GM23338 (cell line): Measurements from ENCODE around the gene HORMAD2. TPM values are rescaled to one million over a fixed set of nuclear protein-coding genes. Genes with fewer than 3 reads are reported as not detected.

Experiments
- ATAC-seq: fragments of 200-7000 bp; cut with Tn5 transposase; 3 replicates; pipeline ENCODE4 v1.9.1; 2020
- DNase-seq: peaks from one replicate; pipeline ENCODE4 v3.0.0-alpha.2; 2015; ENCODE audit warnings: low spot score
- H2AFZ ChIP-seq: fragments of 200-600 bp; sonication (generic); 2 replicates; pipeline ENCODE4 v1.8.0; 2016; ENCODE audit warnings: antibody characterized with exemption, mild to moderate bottlenecking, moderate library complexity
- H3F3A ChIP-seq: fragments of 200-600 bp; sonication (generic); replicated peaks from 2 replicates; pipeline ENCODE4 v1.8.0; 2017; ENCODE audit warnings: antibody characterized with exemption, mixed run types, low read depth
- H3K27ac ChIP-seq: fragments of 200-600 bp; sonication (generic); 2 replicates; pipeline ENCODE4 v1.6.1; 2016; ENCODE audit warnings: low read depth
- H3K27me3 ChIP-seq: fragments of 200-600 bp; sonication (generic); 2 replicates; pipeline ENCODE4 v1.8.0; 2016; ENCODE audit warnings: mild to moderate bottlenecking, mixed run types, moderate library complexity; ENCODE audit not compliant: insufficient read depth
- H3K36me3 ChIP-seq: fragments of 200-600 bp; sonication (generic); 2 replicates; pipeline ENCODE4 v1.8.0; 2016; ENCODE audit warnings: mild to moderate bottlenecking; ENCODE audit not compliant: insufficient read depth
- H3K4me1 ChIP-seq: fragments of 200-600 bp; sonication (generic); 2 replicates; pipeline ENCODE4 v1.8.0; 2016; ENCODE audit warnings: mild to moderate bottlenecking, moderate library complexity; ENCODE audit not compliant: insufficient read depth
- H3K4me2 ChIP-seq: fragments of 200-600 bp; sonication (generic); 2 replicates; pipeline ENCODE4 v1.7.1; 2017; ENCODE audit warnings: mixed run types
- H3K4me3 ChIP-seq: fragments of 200-600 bp; sonication (generic); 2 replicates; pipeline ENCODE4 v1.6.1; 2016; ENCODE audit warnings: mixed run types
- H3K79me2 ChIP-seq: fragments of 200-600 bp; sonication (generic); replicated peaks from 2 replicates; pipeline ENCODE4 v1.8.0; 2017; ENCODE audit warnings: mild to moderate bottlenecking; ENCODE audit not compliant: insufficient read depth
- H3K9me2 ChIP-seq: fragments of 200-600 bp; sonication (generic); 2 replicates; pipeline ENCODE4 v1.8.0; 2017; ENCODE audit not compliant: insufficient read depth
- H4K20me1 ChIP-seq: fragments of 200-600 bp; sonication (generic); replicated peaks from 2 replicates; pipeline ENCODE4 v1.8.0; 2017; ENCODE audit warnings: mild to moderate bottlenecking; ENCODE audit not compliant: insufficient read depth
- H3K27ac Mint-ChIP-seq: 2 replicates; pipeline ENCODE4 v1.8.0; 2020; ENCODE audit warnings: inconsistent platforms, mild to moderate bottlenecking, moderate library complexity, mixed read lengths
- H3K27me3 Mint-ChIP-seq: 3 replicates; pipeline ENCODE4 v1.8.0; 2022; ENCODE audit warnings: low read depth, mild to moderate bottlenecking, moderate library complexity, mixed read lengths, inconsistent platforms; ENCODE audit not compliant: insufficient read depth, poor library complexity
- H3K36me3 Mint-ChIP-seq: 3 replicates; pipeline ENCODE4 v1.8.0; 2021; ENCODE audit warnings: low read depth, mild to moderate bottlenecking, inconsistent platforms, moderate library complexity, mixed read lengths
- H3K4me1 Mint-ChIP-seq: 3 replicates; pipeline ENCODE4 v1.8.0; 2020; ENCODE audit warnings: mild to moderate bottlenecking, inconsistent platforms, mixed read lengths
- H3K4me3 Mint-ChIP-seq: 3 replicates; pipeline ENCODE4 v1.8.0; 2021; ENCODE audit warnings: moderate library complexity, mild to moderate bottlenecking, inconsistent platforms, mixed read lengths
- H3K9me3 Mint-ChIP-seq: 3 replicates; pipeline ENCODE4 v1.8.0; 2020; ENCODE audit warnings: moderate library complexity, mild to moderate bottlenecking, inconsistent platforms, mixed read lengths
- CREB1 ChIP-seq: fragments of 250-450 bp; sonication (Bioruptor Pico); IDR thresholded peaks from 2 replicates; pipeline ENCODE4 v1.5.0; 2020; ENCODE audit warnings: low read depth, mild to moderate bottlenecking, moderate library complexity
- EZH2 ChIP-seq: fragments of 200-600 bp; sonication (generic); IDR thresholded peaks from one replicate; pipeline ENCODE4 v1.8.0; 2017; ENCODE audit warnings: antibody characterized with exemption, mild to moderate bottlenecking, low read depth; ENCODE audit not compliant: unreplicated experiment
- EZH2phosphoT487 ChIP-seq: fragments of 200-600 bp; sonication (generic); IDR thresholded peaks from one replicate; pipeline ENCODE4 v1.8.1; 2018; ENCODE audit warnings: antibody characterized with exemption; ENCODE audit not compliant: unreplicated experiment
- JUNB ChIP-seq: IDR thresholded peaks from one replicate; pipeline ENCODE4 v1.6.1; 2016; ENCODE audit warnings: antibody characterized with exemption; ENCODE audit not compliant: unreplicated experiment
- NANOG ChIP-seq: IDR thresholded peaks from 2 replicates; pipeline ENCODE4 v1.6.1; 2016; ENCODE audit warnings: antibody characterized with exemption, borderline replicate concordance
- POLR2AphosphoS5 ChIP-seq: IDR thresholded peaks from 2 replicates; pipeline ENCODE4 v1.6.1; 2016; ENCODE audit warnings: antibody characterized with exemption, low read depth
- STAT1 ChIP-seq: IDR thresholded peaks from one replicate; pipeline ENCODE4 v1.6.1; 2016; ENCODE audit warnings: antibody characterized with exemption; ENCODE audit not compliant: unreplicated experiment
- ZNF114 ChIP-seq: fragments of 250-450 bp; sonication (Bioruptor Pico); IDR thresholded peaks from 2 replicates; pipeline ENCODE4 v1.5.0; 2020; ENCODE audit warnings: mild to moderate bottlenecking, moderate library complexity
- ZNF331 ChIP-seq: fragments of 250-450 bp; sonication (Bioruptor Pico); IDR thresholded peaks from 2 replicates; pipeline ENCODE4 v1.5.0; 2020; ENCODE audit warnings: low read depth, mild to moderate bottlenecking, moderate library complexity
- polyA plus RNA-seq: library from polyadenylated mRNA; unstranded; fragments of >200 nt; fragmentation: Nextera tagmentation; extraction: Ambion mirVana; gene quantifications from 2 replicates; pipeline ENCODE4 v1.2.1, GENCODE V29; 2016
- total RNA-seq: library from RNA; depleted of rRNA; stranded (reverse); fragments of >200 nt; shearing (Covaris generic); gene quantifications from 2 replicates; pipeline ENCODE4 v1.2.3, GENCODE V29; 2014
- TF ChIP-seq, protein P1 (sequence below): IDR thresholded peaks from one replicate; pipeline ENCODE4 v1.6.1; 2018; ENCODE audit warnings: antibody characterized with exemption; ENCODE audit not compliant: unreplicated experiment
- TF ChIP-seq, protein P2 (sequence below): IDR thresholded peaks from 2 replicates; pipeline ENCODE4 v1.6.1; 2016; ENCODE audit warnings: antibody characterized with exemption
- TF ChIP-seq, protein P3 (sequence below), 2 experiments: fragments of 200-600 bp in 1 of 2; sonication (generic) in 1 of 2; conservative IDR thresholded peaks; 2 replicates each; pipeline versions ENCODE4 v1.5.1 to v1.6.1; 2016 to 2017; ENCODE audit warnings: antibody characterized with exemption in 2 of 2, low read depth in 2 of 2, mild to moderate bottlenecking in 2 of 2, moderate library complexity in 1 of 2
- TF ChIP-seq, protein P4 (sequence below): fragments of 250-450 bp; sonication (Bioruptor Pico); IDR thresholded peaks from 2 replicates; pipeline ENCODE4 v1.5.0; 2020; ENCODE audit warnings: mild to moderate bottlenecking, moderate library complexity

HORMAD2 gene
- total and polyA plus RNA-seq, 2 experiments from 2014 or later = 0.40 TPM; not detected in 1

DNA sequence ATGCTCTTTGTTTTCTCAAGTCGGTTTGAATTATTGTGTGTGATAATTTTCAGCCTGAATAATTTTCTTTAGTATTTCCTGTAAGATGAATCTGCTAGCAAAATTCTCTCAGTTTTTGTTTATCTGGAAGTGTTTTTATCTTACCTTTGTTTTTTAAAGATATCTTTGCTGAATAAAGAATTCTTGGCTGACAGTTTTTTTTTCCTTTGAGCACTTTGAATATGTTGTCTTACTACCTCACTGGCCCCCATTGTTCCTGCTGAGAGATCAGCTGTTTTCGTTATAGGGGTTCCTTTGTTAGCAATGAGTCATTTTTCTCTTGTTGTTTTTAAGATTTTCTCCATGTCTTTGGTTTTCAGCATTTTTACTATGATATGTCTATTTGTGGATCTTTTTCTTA is 63.0 kb downstream of the HORMAD2 start:
- Histone ChIP-seq H3K27ac (no peak overlapping the region), H3K9me2 (no peaks in the 10 kb centered on the region), H3K4me3 (no peak overlapping the region), H2AFZ (no peak overlapping the region), H3K4me2 (no peak overlapping the region), H4K20me1 (no peaks in the 10 kb centered on the region), H3K4me1 (no peaks in the 10 kb centered on the region), H3F3A (no peaks in the 10 kb centered on the region), H3K27me3 (no peaks in the 10 kb centered on the region), H3K36me3 (no peaks in the 10 kb centered on the region), H3K79me2 (no peaks in the 10 kb centered on the region)
- no peak for ATAC-seq
- Mint-ChIP-seq H3K4me1 (no peaks in the 10 kb centered on the region), H3K27ac (no peak overlapping the region; the same call in 1 of the 2 replicates), H3K27me3 (peaks cover 2% of the 10 kb centered on the region), H3K4me3 (no peak overlapping the region), H3K36me3 (no peaks in the 10 kb centered on the region), H3K9me3 (peaks cover 9% of the 10 kb centered on the region; the same call in 2 of the 3 replicates)
- TF ChIP-seq ZNF114 (CRISPR knock-in tag) (no peak), STAT1 (no peak), POLR2AphosphoS5 (no peak), CREB1 (no peak), ZNF331 (CRISPR knock-in tag) (no peak), NANOG (no peak), EZH2phosphoT487 (no peak), JUNB (no peak), EZH2 (no peak)
- TF ChIP-seq, protein P1, sequence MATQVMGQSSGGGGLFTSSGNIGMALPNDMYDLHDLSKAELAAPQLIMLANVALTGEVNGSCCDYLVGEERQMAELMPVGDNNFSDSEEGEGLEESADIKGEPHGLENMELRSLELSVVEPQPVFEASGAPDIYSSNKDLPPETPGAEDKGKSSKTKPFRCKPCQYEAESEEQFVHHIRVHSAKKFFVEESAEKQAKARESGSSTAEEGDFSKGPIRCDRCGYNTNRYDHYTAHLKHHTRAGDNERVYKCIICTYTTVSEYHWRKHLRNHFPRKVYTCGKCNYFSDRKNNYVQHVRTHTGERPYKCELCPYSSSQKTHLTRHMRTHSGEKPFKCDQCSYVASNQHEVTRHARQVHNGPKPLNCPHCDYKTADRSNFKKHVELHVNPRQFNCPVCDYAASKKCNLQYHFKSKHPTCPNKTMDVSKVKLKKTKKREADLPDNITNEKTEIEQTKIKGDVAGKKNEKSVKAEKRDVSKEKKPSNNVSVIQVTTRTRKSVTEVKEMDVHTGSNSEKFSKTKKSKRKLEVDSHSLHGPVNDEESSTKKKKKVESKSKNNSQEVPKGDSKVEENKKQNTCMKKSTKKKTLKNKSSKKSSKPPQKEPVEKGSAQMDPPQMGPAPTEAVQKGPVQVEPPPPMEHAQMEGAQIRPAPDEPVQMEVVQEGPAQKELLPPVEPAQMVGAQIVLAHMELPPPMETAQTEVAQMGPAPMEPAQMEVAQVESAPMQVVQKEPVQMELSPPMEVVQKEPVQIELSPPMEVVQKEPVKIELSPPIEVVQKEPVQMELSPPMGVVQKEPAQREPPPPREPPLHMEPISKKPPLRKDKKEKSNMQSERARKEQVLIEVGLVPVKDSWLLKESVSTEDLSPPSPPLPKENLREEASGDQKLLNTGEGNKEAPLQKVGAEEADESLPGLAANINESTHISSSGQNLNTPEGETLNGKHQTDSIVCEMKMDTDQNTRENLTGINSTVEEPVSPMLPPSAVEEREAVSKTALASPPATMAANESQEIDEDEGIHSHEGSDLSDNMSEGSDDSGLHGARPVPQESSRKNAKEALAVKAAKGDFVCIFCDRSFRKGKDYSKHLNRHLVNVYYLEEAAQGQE = no peak
- TF ChIP-seq, protein P2, sequence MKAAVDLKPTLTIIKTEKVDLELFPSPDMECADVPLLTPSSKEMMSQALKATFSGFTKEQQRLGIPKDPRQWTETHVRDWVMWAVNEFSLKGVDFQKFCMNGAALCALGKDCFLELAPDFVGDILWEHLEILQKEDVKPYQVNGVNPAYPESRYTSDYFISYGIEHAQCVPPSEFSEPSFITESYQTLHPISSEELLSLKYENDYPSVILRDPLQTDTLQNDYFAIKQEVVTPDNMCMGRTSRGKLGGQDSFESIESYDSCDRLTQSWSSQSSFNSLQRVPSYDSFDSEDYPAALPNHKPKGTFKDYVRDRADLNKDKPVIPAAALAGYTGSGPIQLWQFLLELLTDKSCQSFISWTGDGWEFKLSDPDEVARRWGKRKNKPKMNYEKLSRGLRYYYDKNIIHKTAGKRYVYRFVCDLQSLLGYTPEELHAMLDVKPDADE = no peak
- TF ChIP-seq, protein P3, sequence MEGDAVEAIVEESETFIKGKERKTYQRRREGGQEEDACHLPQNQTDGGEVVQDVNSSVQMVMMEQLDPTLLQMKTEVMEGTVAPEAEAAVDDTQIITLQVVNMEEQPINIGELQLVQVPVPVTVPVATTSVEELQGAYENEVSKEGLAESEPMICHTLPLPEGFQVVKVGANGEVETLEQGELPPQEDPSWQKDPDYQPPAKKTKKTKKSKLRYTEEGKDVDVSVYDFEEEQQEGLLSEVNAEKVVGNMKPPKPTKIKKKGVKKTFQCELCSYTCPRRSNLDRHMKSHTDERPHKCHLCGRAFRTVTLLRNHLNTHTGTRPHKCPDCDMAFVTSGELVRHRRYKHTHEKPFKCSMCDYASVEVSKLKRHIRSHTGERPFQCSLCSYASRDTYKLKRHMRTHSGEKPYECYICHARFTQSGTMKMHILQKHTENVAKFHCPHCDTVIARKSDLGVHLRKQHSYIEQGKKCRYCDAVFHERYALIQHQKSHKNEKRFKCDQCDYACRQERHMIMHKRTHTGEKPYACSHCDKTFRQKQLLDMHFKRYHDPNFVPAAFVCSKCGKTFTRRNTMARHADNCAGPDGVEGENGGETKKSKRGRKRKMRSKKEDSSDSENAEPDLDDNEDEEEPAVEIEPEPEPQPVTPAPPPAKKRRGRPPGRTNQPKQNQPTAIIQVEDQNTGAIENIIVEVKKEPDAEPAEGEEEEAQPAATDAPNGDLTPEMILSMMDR (conservative IDR thresholded peaks at IDR 0.05; ENCODE audit: low read depth in 2 of 2) = no peak
- TF ChIP-seq, protein P4, sequence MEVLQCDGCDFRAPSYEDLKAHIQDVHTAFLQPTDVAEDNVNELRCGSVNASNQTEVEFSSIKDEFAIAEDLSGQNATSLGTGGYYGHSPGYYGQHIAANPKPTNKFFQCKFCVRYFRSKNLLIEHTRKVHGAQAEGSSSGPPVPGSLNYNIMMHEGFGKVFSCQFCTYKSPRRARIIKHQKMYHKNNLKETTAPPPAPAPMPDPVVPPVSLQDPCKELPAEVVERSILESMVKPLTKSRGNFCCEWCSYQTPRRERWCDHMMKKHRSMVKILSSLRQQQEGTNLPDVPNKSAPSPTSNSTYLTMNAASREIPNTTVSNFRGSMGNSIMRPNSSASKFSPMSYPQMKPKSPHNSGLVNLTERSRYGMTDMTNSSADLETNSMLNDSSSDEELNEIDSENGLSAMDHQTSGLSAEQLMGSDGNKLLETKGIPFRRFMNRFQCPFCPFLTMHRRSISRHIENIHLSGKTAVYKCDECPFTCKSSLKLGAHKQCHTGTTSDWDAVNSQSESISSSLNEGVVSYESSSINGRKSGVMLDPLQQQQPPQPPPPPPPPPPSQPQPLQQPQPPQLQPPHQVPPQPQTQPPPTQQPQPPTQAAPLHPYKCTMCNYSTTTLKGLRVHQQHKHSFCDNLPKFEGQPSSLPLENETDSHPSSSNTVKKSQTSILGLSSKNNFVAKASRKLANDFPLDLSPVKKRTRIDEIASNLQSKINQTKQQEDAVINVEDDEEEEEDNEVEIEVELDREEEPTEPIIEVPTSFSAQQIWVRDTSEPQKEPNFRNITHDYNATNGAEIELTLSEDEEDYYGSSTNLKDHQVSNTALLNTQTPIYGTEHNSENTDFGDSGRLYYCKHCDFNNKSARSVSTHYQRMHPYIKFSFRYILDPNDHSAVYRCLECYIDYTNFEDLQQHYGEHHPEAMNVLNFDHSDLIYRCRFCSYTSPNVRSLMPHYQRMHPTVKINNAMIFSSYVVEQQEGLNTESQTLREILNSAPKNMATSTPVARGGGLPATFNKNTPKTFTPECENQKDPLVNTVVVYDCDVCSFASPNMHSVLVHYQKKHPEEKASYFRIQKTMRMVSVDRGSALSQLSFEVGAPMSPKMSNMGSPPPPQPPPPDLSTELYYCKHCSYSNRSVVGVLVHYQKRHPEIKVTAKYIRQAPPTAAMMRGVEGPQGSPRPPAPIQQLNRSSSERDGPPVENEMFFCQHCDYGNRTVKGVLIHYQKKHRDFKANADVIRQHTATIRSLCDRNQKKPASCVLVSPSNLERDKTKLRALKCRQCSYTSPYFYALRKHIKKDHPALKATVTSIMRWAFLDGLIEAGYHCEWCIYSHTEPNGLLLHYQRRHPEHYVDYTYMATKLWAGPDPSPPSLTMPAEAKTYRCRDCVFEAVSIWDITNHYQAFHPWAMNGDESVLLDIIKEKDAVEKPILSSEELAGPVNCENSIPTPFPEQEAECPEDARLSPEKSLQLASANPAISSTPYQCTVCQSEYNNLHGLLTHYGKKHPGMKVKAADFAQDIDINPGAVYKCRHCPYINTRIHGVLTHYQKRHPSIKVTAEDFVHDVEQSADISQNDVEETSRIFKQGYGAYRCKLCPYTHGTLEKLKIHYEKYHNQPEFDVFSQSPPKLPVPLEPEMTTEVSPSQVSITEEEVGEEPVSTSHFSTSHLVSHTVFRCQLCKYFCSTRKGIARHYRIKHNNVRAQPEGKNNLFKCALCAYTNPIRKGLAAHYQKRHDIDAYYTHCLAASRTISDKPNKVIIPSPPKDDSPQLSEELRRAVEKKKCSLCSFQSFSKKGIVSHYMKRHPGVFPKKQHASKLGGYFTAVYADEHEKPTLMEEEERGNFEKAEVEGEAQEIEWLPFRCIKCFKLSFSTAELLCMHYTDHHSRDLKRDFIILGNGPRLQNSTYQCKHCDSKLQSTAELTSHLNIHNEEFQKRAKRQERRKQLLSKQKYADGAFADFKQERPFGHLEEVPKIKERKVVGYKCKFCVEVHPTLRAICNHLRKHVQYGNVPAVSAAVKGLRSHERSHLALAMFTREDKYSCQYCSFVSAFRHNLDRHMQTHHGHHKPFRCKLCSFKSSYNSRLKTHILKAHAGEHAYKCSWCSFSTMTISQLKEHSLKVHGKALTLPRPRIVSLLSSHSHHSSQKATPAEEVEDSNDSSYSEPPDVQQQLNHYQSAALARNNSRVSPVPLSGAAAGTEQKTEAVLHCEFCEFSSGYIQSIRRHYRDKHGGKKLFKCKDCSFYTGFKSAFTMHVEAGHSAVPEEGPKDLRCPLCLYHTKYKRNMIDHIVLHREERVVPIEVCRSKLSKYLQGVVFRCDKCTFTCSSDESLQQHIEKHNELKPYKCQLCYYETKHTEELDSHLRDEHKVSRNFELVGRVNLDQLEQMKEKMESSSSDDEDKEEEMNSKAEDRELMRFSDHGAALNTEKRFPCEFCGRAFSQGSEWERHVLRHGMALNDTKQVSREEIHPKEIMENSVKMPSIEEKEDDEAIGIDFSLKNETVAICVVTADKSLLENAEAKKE = no peak
- no peak for DNase-seq
